Cardiac muscle cell (in vitro differentiated cells and primary cell): ENCODE results near the gene KCNN4. TPM values are rescaled to one million over a fixed set of nuclear protein-coding genes. Genes with fewer than 3 reads are reported as not detected.

Experiments
- DNase-seq, 2 donors: peaks; one replicate each; pipeline versions ENCODE4 v3.0.0 to v3.0.0-alpha.2; 2010 to 2017; ENCODE audit warnings: low read depth in 1 of 2, low spot score in 1 of 2
- H3K27ac ChIP-seq: fragments of 200-600 bp; sonication (generic); 2 replicates; pipeline ENCODE4 v1.5.1; 2016
- H3K27me3 ChIP-seq: fragments of 200-600 bp; sonication (generic); 2 replicates; pipeline ENCODE4 v1.6.0; 2016; ENCODE audit warnings: control low read depth
- H3K36me3 ChIP-seq: fragments of 200-600 bp; sonication (generic); 2 replicates; pipeline ENCODE4 v1.5.1; 2016; ENCODE audit warnings: control low read depth
- H3K4me1 ChIP-seq: fragments of 200-600 bp; sonication (generic); 2 replicates; pipeline ENCODE4 v1.8.1; 2017; ENCODE audit warnings: low read depth, mild to moderate bottlenecking, mixed run types
- H3K4me3 ChIP-seq: fragments of 200-600 bp; sonication (generic); 2 replicates; pipeline ENCODE4 v1.5.1; 2016; ENCODE audit warnings: mild to moderate bottlenecking
- H3K9me3 ChIP-seq: fragments of 200-600 bp; sonication (generic); 2 replicates; pipeline ENCODE4 v1.5.1; 2017; ENCODE audit warnings: low read depth, mild to moderate bottlenecking, control low read depth
- polyA plus RNA-seq: library from polyadenylated mRNA; unstranded; fragments of >200 nt; fragmentation: Nextera tagmentation; extraction: Ambion mirVana; gene quantifications from 2 replicates; pipeline ENCODE4 v1.2.1, GENCODE V29; 2016
- total RNA-seq: library from RNA; depleted of rRNA; stranded (reverse); fragments of >200 nt; gene quantifications from 2 replicates; pipeline ENCODE4 v1.2.3, GENCODE V29; 2016
- TF ChIP-seq, protein P1 (sequence below): IDR thresholded peaks from 2 replicates; pipeline ENCODE4 v1.5.1; 2012; ENCODE audit warnings: low read depth, mild to moderate bottlenecking, low read length

The KCNN4 gene
- total and polyA plus RNA-seq, 2 experiments from 2014 or later = 1.5 TPM; not detected in 1

- Histone ChIP-seq H3K36me3 (no peaks in the 10 kb centered on the region), H3K9me3 (no peaks in the 10 kb centered on the region), H3K4me3 (no peak overlapping the region), H3K4me1 (peaks cover 7% of the 10 kb centered on the region), H3K27me3 (no peaks in the 10 kb centered on the region), H3K27ac (no peak overlapping the region)
- TF ChIP-seq, protein P1, sequence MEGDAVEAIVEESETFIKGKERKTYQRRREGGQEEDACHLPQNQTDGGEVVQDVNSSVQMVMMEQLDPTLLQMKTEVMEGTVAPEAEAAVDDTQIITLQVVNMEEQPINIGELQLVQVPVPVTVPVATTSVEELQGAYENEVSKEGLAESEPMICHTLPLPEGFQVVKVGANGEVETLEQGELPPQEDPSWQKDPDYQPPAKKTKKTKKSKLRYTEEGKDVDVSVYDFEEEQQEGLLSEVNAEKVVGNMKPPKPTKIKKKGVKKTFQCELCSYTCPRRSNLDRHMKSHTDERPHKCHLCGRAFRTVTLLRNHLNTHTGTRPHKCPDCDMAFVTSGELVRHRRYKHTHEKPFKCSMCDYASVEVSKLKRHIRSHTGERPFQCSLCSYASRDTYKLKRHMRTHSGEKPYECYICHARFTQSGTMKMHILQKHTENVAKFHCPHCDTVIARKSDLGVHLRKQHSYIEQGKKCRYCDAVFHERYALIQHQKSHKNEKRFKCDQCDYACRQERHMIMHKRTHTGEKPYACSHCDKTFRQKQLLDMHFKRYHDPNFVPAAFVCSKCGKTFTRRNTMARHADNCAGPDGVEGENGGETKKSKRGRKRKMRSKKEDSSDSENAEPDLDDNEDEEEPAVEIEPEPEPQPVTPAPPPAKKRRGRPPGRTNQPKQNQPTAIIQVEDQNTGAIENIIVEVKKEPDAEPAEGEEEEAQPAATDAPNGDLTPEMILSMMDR = no peak
- no peak for DNase-seq
Observed at GRCh38 chr19:43752287-43752875, 28.4 kb downstream of the KCNN4 start.

- Histone ChIP-seq H3K27ac (no peak overlapping the region), H3K9me3 (no peaks in the 10 kb centered on the region), H3K4me3 (no peak overlapping the region), H3K27me3 (no peaks in the 10 kb centered on the region), H3K36me3 (peaks cover 5% of the 10 kb centered on the region), H3K4me1 (peaks cover 7% of the 10 kb centered on the region)
- no peak for DNase-seq
- TF ChIP-seq, protein P1 = no peak
Observed at GRCh38 chr19:43751466-43752220, 29.1 kb downstream of the KCNN4 start.

DNA sequence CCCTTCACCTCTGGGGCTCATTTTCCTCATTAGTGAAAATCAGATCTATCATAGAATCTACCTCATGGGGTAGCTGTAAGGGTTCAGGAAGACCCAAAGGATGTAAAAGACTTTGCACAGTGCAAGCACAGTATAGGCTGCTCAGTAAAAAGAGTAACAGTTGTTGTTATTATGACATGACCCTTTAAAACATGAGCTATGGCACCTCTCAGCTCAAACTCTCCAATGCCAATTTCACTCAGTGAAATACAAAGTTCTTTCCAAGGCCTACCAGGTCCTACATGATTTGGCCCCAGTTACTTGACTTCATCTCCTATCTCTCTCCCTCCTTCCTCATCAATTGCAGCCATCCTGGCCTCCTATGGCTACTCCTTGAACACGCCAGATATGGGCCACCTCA is 30.9 kb downstream of the KCNN4 start:
- DNase-seq = no peak
- peaks cover 14% of the 10 kb centered on the region for H3K36me3 ChIP-seq
- TF ChIP-seq, protein P1 = no peak

DNA sequence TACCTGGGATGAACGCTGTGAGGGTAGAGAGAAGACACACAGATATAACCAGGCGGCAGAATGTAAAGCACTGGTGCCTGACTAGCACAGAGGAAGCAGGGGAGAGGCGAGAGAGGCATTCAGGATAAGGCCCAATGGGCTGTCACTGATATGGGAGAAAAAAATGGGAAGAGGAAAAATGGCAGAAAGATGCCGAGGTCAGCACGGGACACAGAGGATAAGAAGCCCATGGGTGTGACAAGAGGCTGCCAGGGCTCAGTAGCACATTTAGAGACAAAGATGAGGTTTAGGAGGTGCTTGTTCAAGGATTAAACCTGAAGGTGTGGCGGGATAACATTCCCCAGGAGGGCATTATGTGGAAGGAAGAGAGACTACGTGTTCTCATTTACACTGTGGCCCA is 31.6 kb downstream of the KCNN4 start:
- H3K36me3 ChIP-seq = peaks cover 17% of the 10 kb centered on the region
- no peak overlapping the region for H3K27ac ChIP-seq
- TF ChIP-seq, protein P1 = no peak

More for the DNA sequence above, 30.9 kb downstream of the KCNN4 start:
- Histone ChIP-seq H3K4me3 (no peak overlapping the region), H3K9me3 (no peaks in the 10 kb centered on the region), H3K27me3 (no peaks in the 10 kb centered on the region), H3K27ac (no peak overlapping the region), H3K4me1 (peaks cover 3% of the 10 kb centered on the region)

GRCh38 chr19:43748685-43749084 is 32.1 kb downstream of the KCNN4 start:
- Histone ChIP-seq H3K4me3 (no peak overlapping the region), H3K9me3 (no peaks in the 10 kb centered on the region), H3K27me3 (no peaks in the 10 kb centered on the region), H3K36me3 (peaks cover 17% of the 10 kb centered on the region), H3K27ac (no peak overlapping the region), H3K4me1 (peaks cover under 1% of the 10 kb centered on the region)
- TF ChIP-seq, protein P1 = no peak
- DNase-seq = no peak

More for the DNA sequence above, 31.6 kb downstream of the KCNN4 start:
- no peak for DNase-seq
- Histone ChIP-seq H3K9me3 (no peaks in the 10 kb centered on the region), H3K4me3 (no peak overlapping the region), H3K4me1 (peaks cover 3% of the 10 kb centered on the region), H3K27me3 (no peaks in the 10 kb centered on the region)
